H9 (cell line): Measurements from ENCODE around the gene UNC5B. TPM values are rescaled to one million over a fixed set of nuclear protein-coding genes. Genes with fewer than 3 reads are reported as not detected.

ENCODE experiments used
- DNase-seq: peaks from one replicate; pipeline ENCODE4 v3.0.0-alpha.2; 2017
- H2AFZ ChIP-seq: one replicate; pipeline ENCODE4 v1.6.1; 2013; ENCODE audit warnings: mild to moderate bottlenecking, low read length, control low read depth, moderate library complexity
- H2AK5ac ChIP-seq: 2 replicates; pipeline ENCODE4 v1.6.1; 2013; ENCODE audit warnings: low read length, control low read depth, mixed read lengths; ENCODE audit not compliant: insufficient read length
- H2BK120ac ChIP-seq: one replicate; pipeline ENCODE4 v1.6.1; 2013; ENCODE audit warnings: low read depth, mild to moderate bottlenecking, low read length, control low read depth, inconsistent platforms; ENCODE audit not compliant: poor library complexity, severe bottlenecking
- H2BK12ac ChIP-seq: 2 replicates; pipeline ENCODE4 v1.6.1; 2013; ENCODE audit warnings: low read length, control low read depth, mixed read lengths, low read depth; ENCODE audit not compliant: insufficient read length
- H2BK15ac ChIP-seq: 2 replicates; pipeline ENCODE4 v1.6.1; 2013; ENCODE audit warnings: low read depth, low read length, control low read depth
- H2BK20ac ChIP-seq: one replicate; pipeline ENCODE4 v1.6.1; 2013; ENCODE audit warnings: low read depth, mild to moderate bottlenecking, low read length, control low read depth, inconsistent platforms; ENCODE audit not compliant: poor library complexity, severe bottlenecking
- H2BK5ac ChIP-seq: 2 replicates; pipeline ENCODE4 v1.6.1; 2013; ENCODE audit warnings: low read length, control low read depth, mixed read lengths; ENCODE audit not compliant: insufficient read length
- H3K14ac ChIP-seq: 2 replicates; pipeline ENCODE4 v1.6.1; 2013; ENCODE audit warnings: low read length, control low read depth; ENCODE audit not compliant: insufficient read depth
- H3K18ac ChIP-seq: 2 replicates; pipeline ENCODE4 v1.6.1; 2013; ENCODE audit warnings: low read depth, mild to moderate bottlenecking, mixed read lengths, low read length, control low read depth; ENCODE audit not compliant: insufficient read length
- H3K23ac ChIP-seq: 2 replicates; pipeline ENCODE4 v1.6.1; 2013; ENCODE audit warnings: low read length, control low read depth, mixed read lengths, low read depth; ENCODE audit not compliant: insufficient read length
- H3K23me2 ChIP-seq: 2 replicates; pipeline ENCODE4 v1.6.1; 2013; ENCODE audit warnings: low read depth, mild to moderate bottlenecking, mixed read lengths, low read length, control low read depth; ENCODE audit not compliant: insufficient read length, poor library complexity, severe bottlenecking
- H3K27ac ChIP-seq: 2 replicates; pipeline ENCODE4 v1.5.1; 2013; ENCODE audit warnings: low read length, control low read depth, mixed read lengths, low read depth; ENCODE audit not compliant: insufficient read length
- H3K27me3 ChIP-seq: 2 replicates; pipeline ENCODE4 v1.6.1; 2013; ENCODE audit warnings: low read length, control low read depth, inconsistent platforms; ENCODE audit not compliant: insufficient read depth
- H3K4ac ChIP-seq: 2 replicates; pipeline ENCODE4 v1.6.1; 2013; ENCODE audit warnings: low read depth, mild to moderate bottlenecking, control low read depth, inconsistent platforms, low read length, moderate library complexity
- H3K4me1 ChIP-seq: 2 replicates; pipeline ENCODE4 v1.6.1; 2013; ENCODE audit warnings: low read length, control low read depth, inconsistent platforms; ENCODE audit not compliant: insufficient read depth
- H3K4me2 ChIP-seq: 2 replicates; pipeline ENCODE4 v1.6.1; 2013; ENCODE audit warnings: low read length, control low read depth, mixed read lengths; ENCODE audit not compliant: insufficient read length, insufficient read depth
- H3K56ac ChIP-seq: 2 replicates; pipeline ENCODE4 v1.6.1; 2013; ENCODE audit warnings: low read depth, mild to moderate bottlenecking, mixed read lengths, low read length, control low read depth; ENCODE audit not compliant: insufficient read length
- H3K79me1 ChIP-seq: 2 replicates; pipeline ENCODE4 v1.6.1; 2013; ENCODE audit warnings: low read depth, mild to moderate bottlenecking, moderate library complexity, low read length, control low read depth, inconsistent platforms; ENCODE audit not compliant: insufficient read depth, poor library complexity, severe bottlenecking
- H3K79me2 ChIP-seq: 2 replicates; pipeline ENCODE4 v1.6.1; 2013; ENCODE audit warnings: low read length, control low read depth, inconsistent platforms; ENCODE audit not compliant: insufficient read depth
- H3K9ac ChIP-seq: 2 replicates; pipeline ENCODE4 v1.6.1; 2013; ENCODE audit warnings: low read length, control low read depth, mixed read lengths; ENCODE audit not compliant: insufficient read length; ENCODE audit errors: extremely low read depth
- H3K9me3 ChIP-seq: one replicate; pipeline ENCODE4 v1.6.1; 2013; ENCODE audit warnings: low read depth, low read length, inconsistent platforms; ENCODE audit not compliant: control insufficient read depth
- H3T11ph ChIP-seq: one replicate; pipeline ENCODE4 v1.6.1; 2013; ENCODE audit warnings: mild to moderate bottlenecking, low read length, control low read depth, inconsistent platforms
- H4K20me1 ChIP-seq: one replicate; pipeline ENCODE4 v1.6.1; 2013; ENCODE audit not compliant: control insufficient read depth, insufficient read length, insufficient read depth
- H4K5ac ChIP-seq: 2 replicates; pipeline ENCODE4 v1.6.1; 2013; ENCODE audit warnings: low read depth, mild to moderate bottlenecking, mixed read lengths, low read length, control low read depth; ENCODE audit not compliant: insufficient read length
- H4K8ac ChIP-seq: replicated peaks from 2 replicates; pipeline ENCODE4 v1.6.1; 2013; ENCODE audit warnings: low read length, control low read depth, mixed read lengths, low read depth; ENCODE audit not compliant: insufficient read length
- H4K91ac ChIP-seq: 2 replicates; pipeline ENCODE4 v1.6.1; 2013; ENCODE audit warnings: low read depth, mild to moderate bottlenecking, moderate library complexity, mixed read lengths, low read length, control low read depth; ENCODE audit not compliant: insufficient read length
- H3K27ac Mint-ChIP-seq, 3 experiments: 2 replicates in 2 of 3; 3 replicates in 1 of 3; pipeline ENCODE4 v1.8.0; 2020 to 2021; ENCODE audit warnings: mixed read lengths in 3 of 3, mild to moderate bottlenecking in 1 of 3, moderate library complexity in 1 of 3
- H3K27me3 Mint-ChIP-seq: 2 replicates; pipeline ENCODE4 v1.8.0; 2021; ENCODE audit warnings: low read depth, mild to moderate bottlenecking, moderate library complexity, mixed read lengths
- H3K36me3 Mint-ChIP-seq, 3 experiments: 2 replicates in 2 of 3; 3 replicates in 1 of 3; pipeline ENCODE4 v1.8.0; 2020 to 2021; ENCODE audit warnings: low read depth in 3 of 3, mixed read lengths in 3 of 3; ENCODE audit not compliant: insufficient read depth in 1 of 3
- H3K4me1 Mint-ChIP-seq, 2 experiments: 2 replicates each; pipeline ENCODE4 v1.8.0; 2020; ENCODE audit warnings: mixed read lengths in 2 of 2
- H3K4me3 Mint-ChIP-seq, 2 experiments: 2 replicates in 1 of 2; 3 replicates in 1 of 2; pipeline ENCODE4 v1.8.0; 2020 to 2021; ENCODE audit warnings: mild to moderate bottlenecking in 2 of 2, mixed read lengths in 2 of 2, moderate library complexity in 1 of 2
- H3K9me3 Mint-ChIP-seq, 2 experiments: 2 replicates in 1 of 2; 3 replicates in 1 of 2; pipeline ENCODE4 v1.8.0; 2020; ENCODE audit warnings: mild to moderate bottlenecking in 2 of 2, mixed read lengths in 2 of 2, moderate library complexity in 1 of 2
- WGBS: extraction: QIAGEN DNeasy Blood & Tissue Kit; methylation state at CpG from one replicate; pipeline ENCODE4 v1.1.7; 2013; ENCODE audit warnings: missing lambda C conversion rate, low lambda C conversion rate, mixed read lengths; ENCODE audit not compliant: insufficient read length; ENCODE audit errors: extremely low coverage; 5-methylcytosine and 5-hydroxymethylcytosine counted together
- total RNA-seq: library from RNA; stranded (reverse); gene quantifications from 2 replicates; pipeline ENCODE4 v1.2.1, GENCODE V29; 2021
- TF ChIP-seq, protein P1 (sequence below): fragments of 200-600 bp; sonication (generic); conservative IDR thresholded peaks from 3 replicates; pipeline ENCODE4 v1.8.0; 2021; ENCODE audit warnings: antibody characterized with exemption, mild to moderate bottlenecking

The UNC5B gene
- total RNA-seq, 1 experiment from 2014 or later: 28.4 TPM

DNA sequence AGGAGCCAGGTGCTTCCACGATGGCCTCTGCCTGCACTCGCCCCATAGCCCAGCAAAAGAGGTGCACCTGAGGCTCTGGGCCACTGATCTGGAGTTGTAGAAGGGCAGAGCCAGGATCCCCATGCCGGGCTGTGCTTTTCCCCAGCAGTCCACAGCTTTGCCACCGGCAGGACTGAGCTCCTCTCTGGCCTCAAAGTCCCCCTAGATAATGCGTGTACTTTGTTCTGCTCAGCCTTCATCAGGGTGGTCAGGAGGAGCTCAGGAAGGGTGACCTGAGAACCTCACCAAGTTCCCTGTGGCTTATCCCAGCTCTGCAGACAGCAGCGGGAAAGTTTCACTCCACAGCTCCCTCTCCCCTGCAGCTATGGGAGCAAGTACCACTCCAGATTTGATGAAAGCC lies 27.9 kb upstream of the UNC5B start:
- H2BK5ac ChIP-seq: no peak overlapping the region
- no peaks in the 10 kb centered on the region for H4K20me1 ChIP-seq
- H4K91ac ChIP-seq: no peak overlapping the region
- H3K27ac ChIP-seq: no peak overlapping the region
- no peak overlapping the region for H4K8ac ChIP-seq
- H3K23me2 ChIP-seq: no peaks in the 10 kb centered on the region
- H3K18ac ChIP-seq: no peak overlapping the region
- H3K56ac ChIP-seq: no peak overlapping the region
- WGBS: no CpG with 5 or more reads among the region's 6 CpGs
- no peaks in the 10 kb centered on the region for H3K36me3 Mint-ChIP-seq
- H3K4me1 ChIP-seq: no peaks in the 10 kb centered on the region
- no peak overlapping the region for H2BK120ac ChIP-seq
- no peak overlapping the region for H2BK15ac ChIP-seq
- H3K79me1 ChIP-seq: no peaks in the 10 kb centered on the region
- H3K23ac ChIP-seq: no peak overlapping the region
- H3K9me3 ChIP-seq: no peaks in the 10 kb centered on the region
- H2BK12ac ChIP-seq: no peak overlapping the region
- H3K79me2 ChIP-seq: no peaks in the 10 kb centered on the region
- H3K4me3 Mint-ChIP-seq: no peak overlapping the region
- H3K4me1 Mint-ChIP-seq: no peaks in the 10 kb centered on the region
- H3K4ac ChIP-seq: no peak overlapping the region
- no peaks in the 10 kb centered on the region for H3K9me3 Mint-ChIP-seq
- H2BK20ac ChIP-seq: no peak overlapping the region
- no peak overlapping the region for H3K4me2 ChIP-seq
- H3K27ac Mint-ChIP-seq: no peak overlapping the region
- no peak overlapping the region for H3T11ph ChIP-seq
- H3K9ac ChIP-seq: no peak overlapping the region
- H2AFZ ChIP-seq: no peak overlapping the region
- DNase-seq: no peak
- no peak overlapping the region for H4K5ac ChIP-seq
- H3K27me3 Mint-ChIP-seq: peaks cover 5% of the 10 kb centered on the region; the same call in 1 of the 2 replicates
- H3K27me3 ChIP-seq: no peaks in the 10 kb centered on the region
- no peak overlapping the region for H2AK5ac ChIP-seq
- TF ChIP-seq, protein P1, sequence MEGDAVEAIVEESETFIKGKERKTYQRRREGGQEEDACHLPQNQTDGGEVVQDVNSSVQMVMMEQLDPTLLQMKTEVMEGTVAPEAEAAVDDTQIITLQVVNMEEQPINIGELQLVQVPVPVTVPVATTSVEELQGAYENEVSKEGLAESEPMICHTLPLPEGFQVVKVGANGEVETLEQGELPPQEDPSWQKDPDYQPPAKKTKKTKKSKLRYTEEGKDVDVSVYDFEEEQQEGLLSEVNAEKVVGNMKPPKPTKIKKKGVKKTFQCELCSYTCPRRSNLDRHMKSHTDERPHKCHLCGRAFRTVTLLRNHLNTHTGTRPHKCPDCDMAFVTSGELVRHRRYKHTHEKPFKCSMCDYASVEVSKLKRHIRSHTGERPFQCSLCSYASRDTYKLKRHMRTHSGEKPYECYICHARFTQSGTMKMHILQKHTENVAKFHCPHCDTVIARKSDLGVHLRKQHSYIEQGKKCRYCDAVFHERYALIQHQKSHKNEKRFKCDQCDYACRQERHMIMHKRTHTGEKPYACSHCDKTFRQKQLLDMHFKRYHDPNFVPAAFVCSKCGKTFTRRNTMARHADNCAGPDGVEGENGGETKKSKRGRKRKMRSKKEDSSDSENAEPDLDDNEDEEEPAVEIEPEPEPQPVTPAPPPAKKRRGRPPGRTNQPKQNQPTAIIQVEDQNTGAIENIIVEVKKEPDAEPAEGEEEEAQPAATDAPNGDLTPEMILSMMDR: no peak
- H3K14ac ChIP-seq: no peak overlapping the region
